GM23338 (cell line): ENCODE data around the gene USP37.

Source experiments
- CREB1 ChIP-seq: fragments of 250-450 bp; sonication (Bioruptor Pico); IDR thresholded peaks from 2 replicates; pipeline ENCODE4 v1.5.0; 2020; ENCODE audit warnings: low read depth, mild to moderate bottlenecking, moderate library complexity
- EZH2 ChIP-seq: fragments of 200-600 bp; sonication (generic); IDR thresholded peaks from one replicate; pipeline ENCODE4 v1.8.0; 2017; ENCODE audit warnings: antibody characterized with exemption, mild to moderate bottlenecking, low read depth; ENCODE audit not compliant: unreplicated experiment
- EZH2phosphoT487 ChIP-seq: fragments of 200-600 bp; sonication (generic); IDR thresholded peaks from one replicate; pipeline ENCODE4 v1.8.1; 2018; ENCODE audit warnings: antibody characterized with exemption; ENCODE audit not compliant: unreplicated experiment
- JUNB ChIP-seq: IDR thresholded peaks from one replicate; pipeline ENCODE4 v1.6.1; 2016; ENCODE audit warnings: antibody characterized with exemption; ENCODE audit not compliant: unreplicated experiment
- NANOG ChIP-seq: IDR thresholded peaks from 2 replicates; pipeline ENCODE4 v1.6.1; 2016; ENCODE audit warnings: antibody characterized with exemption, borderline replicate concordance
- POLR2AphosphoS5 ChIP-seq: IDR thresholded peaks from 2 replicates; pipeline ENCODE4 v1.6.1; 2016; ENCODE audit warnings: antibody characterized with exemption, low read depth
- STAT1 ChIP-seq: IDR thresholded peaks from one replicate; pipeline ENCODE4 v1.6.1; 2016; ENCODE audit warnings: antibody characterized with exemption; ENCODE audit not compliant: unreplicated experiment
- ZNF114 ChIP-seq: fragments of 250-450 bp; sonication (Bioruptor Pico); IDR thresholded peaks from 2 replicates; pipeline ENCODE4 v1.5.0; 2020; ENCODE audit warnings: mild to moderate bottlenecking, moderate library complexity
- ZNF331 ChIP-seq: fragments of 250-450 bp; sonication (Bioruptor Pico); IDR thresholded peaks from 2 replicates; pipeline ENCODE4 v1.5.0; 2020; ENCODE audit warnings: low read depth, mild to moderate bottlenecking, moderate library complexity
- TF ChIP-seq, protein P1 (sequence below), 2 experiments: fragments of 200-600 bp in 1 of 2; sonication (generic) in 1 of 2; conservative IDR thresholded peaks; 2 replicates each; pipeline versions ENCODE4 v1.5.1 to v1.6.1; 2016 to 2017; ENCODE audit warnings: antibody characterized with exemption in 2 of 2, low read depth in 2 of 2, mild to moderate bottlenecking in 2 of 2, moderate library complexity in 1 of 2
- TF ChIP-seq, protein P2 (sequence below): IDR thresholded peaks from one replicate; pipeline ENCODE4 v1.6.1; 2018; ENCODE audit warnings: antibody characterized with exemption; ENCODE audit not compliant: unreplicated experiment
- TF ChIP-seq, protein P3 (sequence below): IDR thresholded peaks from 2 replicates; pipeline ENCODE4 v1.6.1; 2016; ENCODE audit warnings: antibody characterized with exemption

DNA sequence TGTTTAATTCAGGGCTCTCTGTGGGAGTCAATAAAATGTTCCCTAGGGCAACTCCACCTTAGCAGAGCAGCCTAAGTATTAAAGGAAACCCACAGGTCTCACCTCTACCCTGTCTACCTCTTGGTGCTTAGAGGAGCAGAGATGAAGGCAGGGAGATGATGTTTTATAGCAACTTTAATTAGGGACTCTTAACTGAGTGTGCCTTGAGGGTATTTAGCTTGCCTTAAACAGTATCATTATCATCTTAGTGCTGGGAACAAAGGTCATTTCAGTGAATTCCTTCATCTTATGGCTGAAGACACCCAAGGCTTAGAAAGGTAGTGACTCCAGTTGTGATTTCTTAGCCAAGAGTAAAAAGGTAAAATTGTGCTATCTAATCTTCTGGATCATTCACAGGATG is 122.5 kb downstream of the USP37 start:
- no peak for TF ChIP-seq EZH2
- no peak for TF ChIP-seq POLR2AphosphoS5
- no peak for TF ChIP-seq ZNF114 (CRISPR knock-in tag)
- TF ChIP-seq, protein P1, sequence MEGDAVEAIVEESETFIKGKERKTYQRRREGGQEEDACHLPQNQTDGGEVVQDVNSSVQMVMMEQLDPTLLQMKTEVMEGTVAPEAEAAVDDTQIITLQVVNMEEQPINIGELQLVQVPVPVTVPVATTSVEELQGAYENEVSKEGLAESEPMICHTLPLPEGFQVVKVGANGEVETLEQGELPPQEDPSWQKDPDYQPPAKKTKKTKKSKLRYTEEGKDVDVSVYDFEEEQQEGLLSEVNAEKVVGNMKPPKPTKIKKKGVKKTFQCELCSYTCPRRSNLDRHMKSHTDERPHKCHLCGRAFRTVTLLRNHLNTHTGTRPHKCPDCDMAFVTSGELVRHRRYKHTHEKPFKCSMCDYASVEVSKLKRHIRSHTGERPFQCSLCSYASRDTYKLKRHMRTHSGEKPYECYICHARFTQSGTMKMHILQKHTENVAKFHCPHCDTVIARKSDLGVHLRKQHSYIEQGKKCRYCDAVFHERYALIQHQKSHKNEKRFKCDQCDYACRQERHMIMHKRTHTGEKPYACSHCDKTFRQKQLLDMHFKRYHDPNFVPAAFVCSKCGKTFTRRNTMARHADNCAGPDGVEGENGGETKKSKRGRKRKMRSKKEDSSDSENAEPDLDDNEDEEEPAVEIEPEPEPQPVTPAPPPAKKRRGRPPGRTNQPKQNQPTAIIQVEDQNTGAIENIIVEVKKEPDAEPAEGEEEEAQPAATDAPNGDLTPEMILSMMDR (conservative IDR thresholded peaks at IDR 0.05; ENCODE audit: low read depth in 2 of 2) = no peak
- TF ChIP-seq, protein P2, sequence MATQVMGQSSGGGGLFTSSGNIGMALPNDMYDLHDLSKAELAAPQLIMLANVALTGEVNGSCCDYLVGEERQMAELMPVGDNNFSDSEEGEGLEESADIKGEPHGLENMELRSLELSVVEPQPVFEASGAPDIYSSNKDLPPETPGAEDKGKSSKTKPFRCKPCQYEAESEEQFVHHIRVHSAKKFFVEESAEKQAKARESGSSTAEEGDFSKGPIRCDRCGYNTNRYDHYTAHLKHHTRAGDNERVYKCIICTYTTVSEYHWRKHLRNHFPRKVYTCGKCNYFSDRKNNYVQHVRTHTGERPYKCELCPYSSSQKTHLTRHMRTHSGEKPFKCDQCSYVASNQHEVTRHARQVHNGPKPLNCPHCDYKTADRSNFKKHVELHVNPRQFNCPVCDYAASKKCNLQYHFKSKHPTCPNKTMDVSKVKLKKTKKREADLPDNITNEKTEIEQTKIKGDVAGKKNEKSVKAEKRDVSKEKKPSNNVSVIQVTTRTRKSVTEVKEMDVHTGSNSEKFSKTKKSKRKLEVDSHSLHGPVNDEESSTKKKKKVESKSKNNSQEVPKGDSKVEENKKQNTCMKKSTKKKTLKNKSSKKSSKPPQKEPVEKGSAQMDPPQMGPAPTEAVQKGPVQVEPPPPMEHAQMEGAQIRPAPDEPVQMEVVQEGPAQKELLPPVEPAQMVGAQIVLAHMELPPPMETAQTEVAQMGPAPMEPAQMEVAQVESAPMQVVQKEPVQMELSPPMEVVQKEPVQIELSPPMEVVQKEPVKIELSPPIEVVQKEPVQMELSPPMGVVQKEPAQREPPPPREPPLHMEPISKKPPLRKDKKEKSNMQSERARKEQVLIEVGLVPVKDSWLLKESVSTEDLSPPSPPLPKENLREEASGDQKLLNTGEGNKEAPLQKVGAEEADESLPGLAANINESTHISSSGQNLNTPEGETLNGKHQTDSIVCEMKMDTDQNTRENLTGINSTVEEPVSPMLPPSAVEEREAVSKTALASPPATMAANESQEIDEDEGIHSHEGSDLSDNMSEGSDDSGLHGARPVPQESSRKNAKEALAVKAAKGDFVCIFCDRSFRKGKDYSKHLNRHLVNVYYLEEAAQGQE = no peak
- TF ChIP-seq, protein P3, sequence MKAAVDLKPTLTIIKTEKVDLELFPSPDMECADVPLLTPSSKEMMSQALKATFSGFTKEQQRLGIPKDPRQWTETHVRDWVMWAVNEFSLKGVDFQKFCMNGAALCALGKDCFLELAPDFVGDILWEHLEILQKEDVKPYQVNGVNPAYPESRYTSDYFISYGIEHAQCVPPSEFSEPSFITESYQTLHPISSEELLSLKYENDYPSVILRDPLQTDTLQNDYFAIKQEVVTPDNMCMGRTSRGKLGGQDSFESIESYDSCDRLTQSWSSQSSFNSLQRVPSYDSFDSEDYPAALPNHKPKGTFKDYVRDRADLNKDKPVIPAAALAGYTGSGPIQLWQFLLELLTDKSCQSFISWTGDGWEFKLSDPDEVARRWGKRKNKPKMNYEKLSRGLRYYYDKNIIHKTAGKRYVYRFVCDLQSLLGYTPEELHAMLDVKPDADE = no peak
- TF ChIP-seq JUNB = no peak
- TF ChIP-seq NANOG = no peak
- TF ChIP-seq EZH2phosphoT487 = no peak
- no peak for TF ChIP-seq CREB1 (CRISPR knock-in tag)
- no peak for TF ChIP-seq ZNF331 (CRISPR knock-in tag)
- TF ChIP-seq STAT1 = no peak
